ENCODE results near the gene UIMC1.

- no peak for TF ChIP-seq CTCF (IDR thresholded peaks at IDR 0.05 in 4 of 5, conservative IDR thresholded peaks at IDR 0.05 in 1 of 5)
- TF ChIP-seq POLR2A (IDR thresholded peaks at IDR 0.05): no peak
These were observed 83.8 kb downstream of the UIMC1 start for GRCh38 chr5:176922817-176923216.

Measured in gastrocnemius medialis (tissue), 4 donors.